Measurements from ENCODE around the gene PPP6R3.

PPP6R3 gene

GRCh38 chr11:68657021-68657780, 196.6 kb downstream of the PPP6R3 start:
- TF ChIP-seq POLR2A (IDR thresholded peaks at IDR 0.05; ENCODE audit: low read length), result no peak
- no peak for TF ChIP-seq GATA1 (IDR thresholded peaks at IDR 0.05; ENCODE audit: low read depth, low read length)
- no peak for DNase-seq

GRCh38 chr11:68658097-68658496, 197.5 kb downstream of the PPP6R3 start:
- DNase-seq, result no peak
- no peak for TF ChIP-seq POLR2A (IDR thresholded peaks at IDR 0.05; ENCODE audit: low read length)
- no peak for TF ChIP-seq GATA1 (IDR thresholded peaks at IDR 0.05; ENCODE audit: low read depth, low read length)

- no peak for DNase-seq
- TF ChIP-seq POLR2A (IDR thresholded peaks at IDR 0.05; ENCODE audit: low read length), result no peak
- TF ChIP-seq GATA1 (IDR thresholded peaks at IDR 0.05; ENCODE audit: low read depth, low read length), result no peak
Observed at GRCh38 chr11:68658661-68659060, 198.1 kb downstream of the PPP6R3 start.

- DNase-seq, result no peak
- TF ChIP-seq POLR2A (IDR thresholded peaks at IDR 0.05; ENCODE audit: low read length), result no peak
- TF ChIP-seq GATA1 (IDR thresholded peaks at IDR 0.05; ENCODE audit: low read depth, low read length), result no peak
Observed at GRCh38 chr11:68659158-68659921, 198.8 kb downstream of the PPP6R3 start.

- TF ChIP-seq POLR2A (IDR thresholded peaks at IDR 0.05; ENCODE audit: low read length) (no peak), GATA1 (IDR thresholded peaks at IDR 0.05; ENCODE audit: low read depth, low read length) (no peak)
Observed at GRCh38 chr11:68660066-68660810, 199.7 kb downstream of the PPP6R3 start.

DNA sequence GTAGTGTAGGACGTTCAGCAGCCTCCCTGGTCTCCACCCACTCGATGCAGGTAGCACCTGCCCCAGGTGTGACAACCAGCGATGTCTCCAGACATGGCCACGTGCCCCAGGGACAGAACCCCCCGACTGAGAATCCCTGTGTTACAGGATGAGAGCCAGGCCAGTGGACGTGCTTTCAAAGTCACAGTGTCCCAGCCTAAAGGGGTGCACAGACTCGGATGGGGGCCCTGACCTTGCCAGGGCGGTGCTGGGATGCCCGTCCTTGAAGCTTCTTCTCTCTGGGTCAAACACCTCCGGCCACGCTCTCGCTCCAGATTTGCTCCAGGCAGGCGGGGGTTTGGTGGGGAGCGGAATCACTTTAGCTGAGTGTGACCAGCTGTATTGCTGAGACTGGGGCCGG, 200.5 kb downstream of the PPP6R3 start:
- TF ChIP-seq POLR2A (IDR thresholded peaks at IDR 0.05; ENCODE audit: low read length) (no peak), GATA1 (IDR thresholded peaks at IDR 0.05; ENCODE audit: low read depth, low read length) (no peak)

More at GRCh38 chr11:68660066-68660810, 199.7 kb downstream of the PPP6R3 start:
- no peak for DNase-seq

GRCh38 chr11:68661697-68662603, 201.4 kb downstream of the PPP6R3 start:
- TF ChIP-seq POLR2A (IDR thresholded peaks at IDR 0.05; ENCODE audit: low read length) (no peak), GATA1 (IDR thresholded peaks at IDR 0.05; ENCODE audit: low read depth, low read length) (no peak)
- DNase-seq, result no peak

More for the DNA sequence above, 200.5 kb downstream of the PPP6R3 start:
- DNase-seq, result no peak

DNA sequence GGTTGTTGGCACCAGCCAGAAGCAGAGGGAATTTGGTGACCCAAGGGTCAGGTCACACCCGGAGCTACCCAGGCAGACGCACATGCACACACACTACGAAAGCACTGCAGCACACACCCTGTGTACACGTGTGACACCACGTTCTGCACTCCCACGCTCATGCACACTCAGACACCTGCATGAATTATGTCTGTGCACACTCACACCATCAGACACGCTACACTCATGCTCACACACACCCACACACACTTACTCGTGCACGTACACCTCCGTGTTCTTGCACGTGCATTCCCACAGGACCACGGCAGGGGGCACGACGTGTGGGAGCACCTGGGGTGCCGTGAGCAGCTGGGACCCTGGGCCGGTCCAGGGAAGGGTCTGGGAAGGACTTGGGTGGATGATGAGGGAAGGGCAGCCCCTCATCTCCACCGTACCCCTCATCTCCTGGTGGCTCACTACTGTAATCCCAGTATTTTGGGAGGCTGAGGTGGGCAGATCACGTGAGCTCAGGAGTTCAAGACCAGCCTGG, 203.0 kb downstream of the PPP6R3 start:
- DNase-seq, result no peak
- no peak for TF ChIP-seq GATA1 (IDR thresholded peaks at IDR 0.05; ENCODE audit: low read depth, low read length)

DNA sequence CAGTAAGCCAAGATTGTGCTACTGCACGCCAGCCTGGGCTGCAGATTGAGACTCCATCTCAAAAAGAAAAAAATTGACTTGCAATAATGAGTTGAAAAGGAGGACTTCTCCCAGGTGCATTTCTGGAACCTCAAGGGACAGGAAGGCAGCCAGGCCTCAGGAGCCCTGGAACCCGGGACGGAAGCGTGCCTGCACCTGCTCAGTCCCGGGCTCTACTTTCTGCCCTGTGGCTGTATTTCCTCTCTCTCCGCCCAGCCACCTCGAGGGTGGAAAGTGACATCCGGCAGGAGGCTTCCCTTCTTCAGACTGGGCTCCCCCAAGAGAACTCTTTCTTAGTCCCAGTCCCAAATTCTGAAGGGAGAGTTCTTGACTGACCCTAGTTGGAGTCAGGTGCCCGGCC, 203.6 kb downstream of the PPP6R3 start:
- no peak for DNase-seq
- TF ChIP-seq GATA1 (IDR thresholded peaks at IDR 0.05; ENCODE audit: low read depth, low read length), result no peak
- no peak for TF ChIP-seq POLR2A (IDR thresholded peaks at IDR 0.05; ENCODE audit: low read length)

GRCh38 chr11:68664906-68665305, 204.4 kb downstream of the PPP6R3 start:
- TF ChIP-seq GATA1 (IDR thresholded peaks at IDR 0.05; ENCODE audit: low read depth, low read length), result no peak
- no peak for TF ChIP-seq POLR2A (IDR thresholded peaks at IDR 0.05; ENCODE audit: low read length)
- no peak for DNase-seq

All from erythroblast (primary cell).